ENCODE results near the gene ABCC4. TPM values are rescaled to one million over a fixed set of nuclear protein-coding genes. Genes with fewer than 3 reads are reported as not detected.

ABCC4 gene
- total and polyA plus RNA-seq, 2 of the 13 experiments (the other 11 are each of a cell fraction or from before 2014, with no cell fraction given): 4.2 to 11.3 TPM

DNA sequence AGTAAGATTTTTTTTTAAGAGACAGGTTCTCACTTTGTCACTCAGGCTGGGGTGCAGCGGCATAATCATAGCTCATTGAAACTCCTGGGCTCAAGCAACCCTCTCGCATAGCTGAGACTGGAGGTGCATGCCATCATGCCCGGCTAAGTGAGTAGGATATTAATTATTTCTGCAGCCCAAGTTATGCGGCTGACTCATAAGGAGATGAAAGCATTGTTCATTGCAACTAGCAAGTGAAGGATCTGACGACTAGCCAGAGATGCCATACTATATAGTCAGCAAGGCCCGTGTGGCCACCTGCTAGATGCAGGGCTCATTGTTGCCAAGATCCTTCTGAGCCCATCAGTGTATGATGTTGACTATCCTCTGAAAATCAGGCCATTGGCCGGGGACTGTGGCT lies 45.2 kb downstream of the ABCC4 start (continued):
- TF ChIP-seq SP5 (CRISPR knock-in tag; IDR thresholded peaks at IDR 0.05; ENCODE audit: borderline replicate concordance, low read depth): no peak
- TF ChIP-seq GATA4 (IDR thresholded peaks at IDR 0.05; ENCODE audit: borderline replicate concordance, low read depth): no peak
- TF ChIP-seq ZMYM2 (CRISPR knock-in tag; IDR thresholded peaks at IDR 0.05): no peak
- TF ChIP-seq JUNB (CRISPR knock-in tag; IDR thresholded peaks at IDR 0.05; ENCODE audit: borderline replicate concordance): no peak
- TF ChIP-seq, protein P1, sequence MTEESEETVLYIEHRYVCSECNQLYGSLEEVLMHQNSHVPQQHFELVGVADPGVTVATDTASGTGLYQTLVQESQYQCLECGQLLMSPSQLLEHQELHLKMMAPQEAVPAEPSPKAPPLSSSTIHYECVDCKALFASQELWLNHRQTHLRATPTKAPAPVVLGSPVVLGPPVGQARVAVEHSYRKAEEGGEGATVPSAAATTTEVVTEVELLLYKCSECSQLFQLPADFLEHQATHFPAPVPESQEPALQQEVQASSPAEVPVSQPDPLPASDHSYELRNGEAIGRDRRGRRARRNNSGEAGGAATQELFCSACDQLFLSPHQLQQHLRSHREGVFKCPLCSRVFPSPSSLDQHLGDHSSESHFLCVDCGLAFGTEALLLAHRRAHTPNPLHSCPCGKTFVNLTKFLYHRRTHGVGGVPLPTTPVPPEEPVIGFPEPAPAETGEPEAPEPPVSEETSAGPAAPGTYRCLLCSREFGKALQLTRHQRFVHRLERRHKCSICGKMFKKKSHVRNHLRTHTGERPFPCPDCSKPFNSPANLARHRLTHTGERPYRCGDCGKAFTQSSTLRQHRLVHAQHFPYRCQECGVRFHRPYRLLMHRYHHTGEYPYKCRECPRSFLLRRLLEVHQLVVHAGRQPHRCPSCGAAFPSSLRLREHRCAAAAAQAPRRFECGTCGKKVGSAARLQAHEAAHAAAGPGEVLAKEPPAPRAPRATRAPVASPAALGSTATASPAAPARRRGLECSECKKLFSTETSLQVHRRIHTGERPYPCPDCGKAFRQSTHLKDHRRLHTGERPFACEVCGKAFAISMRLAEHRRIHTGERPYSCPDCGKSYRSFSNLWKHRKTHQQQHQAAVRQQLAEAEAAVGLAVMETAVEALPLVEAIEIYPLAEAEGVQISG (CRISPR knock-in tag; IDR thresholded peaks at IDR 0.05): no peak
- TF ChIP-seq, protein P2, sequence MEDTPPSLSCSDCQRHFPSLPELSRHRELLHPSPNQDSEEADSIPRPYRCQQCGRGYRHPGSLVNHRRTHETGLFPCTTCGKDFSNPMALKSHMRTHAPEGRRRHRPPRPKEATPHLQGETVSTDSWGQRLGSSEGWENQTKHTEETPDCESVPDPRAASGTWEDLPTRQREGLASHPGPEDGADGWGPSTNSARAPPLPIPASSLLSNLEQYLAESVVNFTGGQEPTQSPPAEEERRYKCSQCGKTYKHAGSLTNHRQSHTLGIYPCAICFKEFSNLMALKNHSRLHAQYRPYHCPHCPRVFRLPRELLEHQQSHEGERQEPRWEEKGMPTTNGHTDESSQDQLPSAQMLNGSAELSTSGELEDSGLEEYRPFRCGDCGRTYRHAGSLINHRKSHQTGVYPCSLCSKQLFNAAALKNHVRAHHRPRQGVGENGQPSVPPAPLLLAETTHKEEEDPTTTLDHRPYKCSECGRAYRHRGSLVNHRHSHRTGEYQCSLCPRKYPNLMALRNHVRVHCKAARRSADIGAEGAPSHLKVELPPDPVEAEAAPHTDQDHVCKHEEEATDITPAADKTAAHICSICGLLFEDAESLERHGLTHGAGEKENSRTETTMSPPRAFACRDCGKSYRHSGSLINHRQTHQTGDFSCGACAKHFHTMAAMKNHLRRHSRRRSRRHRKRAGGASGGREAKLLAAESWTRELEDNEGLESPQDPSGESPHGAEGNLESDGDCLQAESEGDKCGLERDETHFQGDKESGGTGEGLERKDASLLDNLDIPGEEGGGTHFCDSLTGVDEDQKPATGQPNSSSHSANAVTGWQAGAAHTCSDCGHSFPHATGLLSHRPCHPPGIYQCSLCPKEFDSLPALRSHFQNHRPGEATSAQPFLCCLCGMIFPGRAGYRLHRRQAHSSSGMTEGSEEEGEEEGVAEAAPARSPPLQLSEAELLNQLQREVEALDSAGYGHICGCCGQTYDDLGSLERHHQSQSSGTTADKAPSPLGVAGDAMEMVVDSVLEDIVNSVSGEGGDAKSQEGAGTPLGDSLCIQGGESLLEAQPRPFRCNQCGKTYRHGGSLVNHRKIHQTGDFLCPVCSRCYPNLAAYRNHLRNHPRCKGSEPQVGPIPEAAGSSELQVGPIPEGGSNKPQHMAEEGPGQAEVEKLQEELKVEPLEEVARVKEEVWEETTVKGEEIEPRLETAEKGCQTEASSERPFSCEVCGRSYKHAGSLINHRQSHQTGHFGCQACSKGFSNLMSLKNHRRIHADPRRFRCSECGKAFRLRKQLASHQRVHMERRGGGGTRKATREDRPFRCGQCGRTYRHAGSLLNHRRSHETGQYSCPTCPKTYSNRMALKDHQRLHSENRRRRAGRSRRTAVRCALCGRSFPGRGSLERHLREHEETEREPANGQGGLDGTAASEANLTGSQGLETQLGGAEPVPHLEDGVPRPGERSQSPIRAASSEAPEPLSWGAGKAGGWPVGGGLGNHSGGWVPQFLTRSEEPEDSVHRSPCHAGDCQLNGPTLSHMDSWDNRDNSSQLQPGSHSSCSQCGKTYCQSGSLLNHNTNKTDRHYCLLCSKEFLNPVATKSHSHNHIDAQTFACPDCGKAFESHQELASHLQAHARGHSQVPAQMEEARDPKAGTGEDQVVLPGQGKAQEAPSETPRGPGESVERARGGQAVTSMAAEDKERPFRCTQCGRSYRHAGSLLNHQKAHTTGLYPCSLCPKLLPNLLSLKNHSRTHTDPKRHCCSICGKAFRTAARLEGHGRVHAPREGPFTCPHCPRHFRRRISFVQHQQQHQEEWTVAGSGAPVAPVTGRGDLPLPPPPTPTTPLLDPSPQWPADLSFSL (CRISPR knock-in tag; IDR thresholded peaks at IDR 0.05): no peak
- TF ChIP-seq, protein P3, sequence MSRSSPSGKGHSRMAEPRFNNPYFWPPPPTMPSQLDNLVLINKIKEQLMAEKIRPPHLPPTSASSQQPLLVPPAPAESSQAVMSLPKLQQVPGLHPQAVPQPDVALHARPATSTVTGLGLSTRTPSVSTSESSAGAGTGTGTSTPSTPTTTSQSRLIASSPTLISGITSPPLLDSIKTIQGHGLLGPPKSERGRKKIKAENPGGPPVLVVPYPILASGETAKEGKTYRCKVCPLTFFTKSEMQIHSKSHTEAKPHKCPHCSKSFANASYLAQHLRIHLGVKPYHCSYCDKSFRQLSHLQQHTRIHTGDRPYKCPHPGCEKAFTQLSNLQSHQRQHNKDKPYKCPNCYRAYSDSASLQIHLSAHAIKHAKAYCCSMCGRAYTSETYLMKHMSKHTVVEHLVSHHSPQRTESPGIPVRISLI (CRISPR knock-in tag; IDR thresholded peaks at IDR 0.05; ENCODE audit: borderline replicate concordance): no peak
- no peak for TF ChIP-seq MYC (CRISPR knock-in tag; IDR thresholded peaks at IDR 0.05; ENCODE audit: borderline replicate concordance)
- TF ChIP-seq ZNF83 (CRISPR knock-in tag; IDR thresholded peaks at IDR 0.05; ENCODE audit: borderline replicate concordance): no peak
- TF ChIP-seq, protein P4, sequence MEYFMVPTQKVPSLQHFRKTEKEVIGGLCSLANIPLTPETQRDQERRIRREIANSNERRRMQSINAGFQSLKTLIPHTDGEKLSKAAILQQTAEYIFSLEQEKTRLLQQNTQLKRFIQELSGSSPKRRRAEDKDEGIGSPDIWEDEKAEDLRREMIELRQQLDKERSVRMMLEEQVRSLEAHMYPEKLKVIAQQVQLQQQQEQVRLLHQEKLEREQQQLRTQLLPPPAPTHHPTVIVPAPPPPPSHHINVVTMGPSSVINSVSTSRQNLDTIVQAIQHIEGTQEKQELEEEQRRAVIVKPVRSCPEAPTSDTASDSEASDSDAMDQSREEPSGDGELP (IDR thresholded peaks at IDR 0.05; ENCODE audit: borderline replicate concordance, low read depth): no peak
- TF ChIP-seq ZKSCAN5 (CRISPR knock-in tag; IDR thresholded peaks at IDR 0.05): no peak
- TF ChIP-seq ZFP1 (CRISPR knock-in tag; IDR thresholded peaks at IDR 0.05): no peak

Data from HepG2 (cell line).